H1 (cell line): ENCODE results near the gene IFI27L1. TPM values are rescaled to one million over a fixed set of nuclear protein-coding genes. Genes with fewer than 3 reads are reported as not detected.

Experiments used
- CHD7 ChIP-seq: fragments of 300-600 bp; sonication (generic); IDR thresholded peaks from 2 replicates; pipeline ENCODE4 v1.7.1; 2012; ENCODE audit warnings: low read length, moderate library complexity, mild to moderate bottlenecking, inconsistent platforms; ENCODE audit not compliant: insufficient replicate concordance
- TBP ChIP-seq: IDR thresholded peaks from 2 replicates; pipeline ENCODE4 v1.6.1; 2011; ENCODE audit warnings: low read depth, low read length, improper control_type of control experiment
- polyA plus RNA-seq, 7 experiments: library from polyadenylated mRNA; depleted of rRNA in 3 of 7; stranded (reverse) in 5 of 7; unstranded in 2 of 7; fragments of >200 nt in 5 of 7; fragments of 200-250 nt in 2 of 7; gene quantifications; 1 replicate in 5 of 7; 2 replicates in 1 of 7; 4 replicates in 1 of 7; pipeline versions ENCODE4 v1.2.1 to v1.2.3, GENCODE V29; 2011 to 2013; ENCODE audit warnings: missing spikeins in 2 of 7, mixed read lengths in 2 of 7
- total RNA-seq: library from RNA; stranded (reverse); fragmentation: NEBNext Ultra II Directional; extraction: Animal tissue kit (Norgen Biotek cat#: 25700); gene quantifications from 2 replicates; pipeline ENCODE4 v1.2.1, GENCODE V29; 2021
- TF ChIP-seq, protein P1 (sequence below): IDR thresholded peaks from 2 replicates; pipeline ENCODE4 v1.6.1; 2012; ENCODE audit warnings: inconsistent platforms

IFI27L1 gene
- total and polyA plus RNA-seq, 2 of the 8 experiments (the other 6 are each of a cell fraction or from before 2014, with no cell fraction given) = 21.2 to 30.5 TPM

DNA sequence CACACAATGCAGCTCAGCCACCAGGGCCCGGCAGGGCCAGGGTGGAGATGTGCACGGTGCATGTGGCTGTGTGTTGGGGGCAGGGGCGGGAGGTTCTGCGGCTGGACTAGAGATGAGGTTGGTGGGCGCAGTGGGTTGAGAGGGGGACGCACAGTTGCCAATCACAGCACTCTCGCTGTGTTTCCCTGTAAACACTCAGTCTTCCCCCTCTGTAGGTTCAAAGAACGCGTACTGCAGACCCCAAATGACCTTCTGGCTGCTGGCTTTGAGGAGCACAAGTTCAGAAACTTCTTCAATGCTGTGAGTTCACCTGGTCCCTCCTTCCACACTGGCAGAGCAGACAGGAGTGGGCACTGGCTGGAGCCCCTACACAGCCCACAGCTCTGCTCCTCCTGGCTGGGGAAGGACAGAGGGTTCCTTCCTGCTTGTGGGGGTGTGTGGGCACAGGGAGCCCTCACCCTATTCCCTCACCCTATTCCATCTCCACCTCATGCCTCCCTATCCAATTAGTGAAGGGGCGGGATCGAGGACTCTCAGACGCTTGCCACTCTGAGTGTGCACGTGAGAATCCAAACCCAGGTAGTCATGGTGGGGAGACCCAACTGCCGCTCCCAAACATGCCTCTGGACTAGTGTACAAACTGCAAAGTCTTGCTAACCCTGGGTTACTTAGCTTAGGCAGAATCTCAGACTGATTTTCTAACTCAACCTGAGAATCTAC is 37.2 kb upstream of the IFI27L1 start (continued):
- TF ChIP-seq CHD7 = no peak
- no peak for TF ChIP-seq TBP
- TF ChIP-seq, protein P1, sequence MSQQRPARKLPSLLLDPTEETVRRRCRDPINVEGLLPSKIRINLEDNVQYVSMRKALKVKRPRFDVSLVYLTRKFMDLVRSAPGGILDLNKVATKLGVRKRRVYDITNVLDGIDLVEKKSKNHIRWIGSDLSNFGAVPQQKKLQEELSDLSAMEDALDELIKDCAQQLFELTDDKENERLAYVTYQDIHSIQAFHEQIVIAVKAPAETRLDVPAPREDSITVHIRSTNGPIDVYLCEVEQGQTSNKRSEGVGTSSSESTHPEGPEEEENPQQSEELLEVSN = no peak
